Neural cell (in vitro differentiated cells): ENCODE results near the gene OR2S2.

Experiments used
- EP300 ChIP-seq: fragments of 450-650 bp; conservative IDR thresholded peaks from 2 replicates; pipeline ENCODE4 v1.6.1; 2014; ENCODE audit warnings: antibody characterized with exemption, mild to moderate bottlenecking, moderate library complexity; ENCODE audit not compliant: poor library complexity, severe bottlenecking
- EZH2 ChIP-seq: fragments of 200-600, 300-800 bp; shearing (Covaris generic), sonication (generic); IDR thresholded peaks from 2 replicates; pipeline ENCODE4 v1.6.1; 2014; ENCODE audit warnings: antibody characterized with exemption, low read length, borderline replicate concordance, mild to moderate bottlenecking; ENCODE audit not compliant: insufficient read depth, poor library complexity, severe bottlenecking
- POLR2AphosphoS5 ChIP-seq: IDR thresholded peaks from 2 replicates; pipeline ENCODE4 v1.6.1; 2012
- TF ChIP-seq, protein P1 (sequence below): fragments of 450-650 bp; IDR thresholded peaks from 2 replicates; pipeline ENCODE4 v1.5.1; 2014; ENCODE audit warnings: antibody characterized with exemption, mild to moderate bottlenecking, moderate library complexity; ENCODE audit not compliant: poor library complexity, severe bottlenecking

DNA sequence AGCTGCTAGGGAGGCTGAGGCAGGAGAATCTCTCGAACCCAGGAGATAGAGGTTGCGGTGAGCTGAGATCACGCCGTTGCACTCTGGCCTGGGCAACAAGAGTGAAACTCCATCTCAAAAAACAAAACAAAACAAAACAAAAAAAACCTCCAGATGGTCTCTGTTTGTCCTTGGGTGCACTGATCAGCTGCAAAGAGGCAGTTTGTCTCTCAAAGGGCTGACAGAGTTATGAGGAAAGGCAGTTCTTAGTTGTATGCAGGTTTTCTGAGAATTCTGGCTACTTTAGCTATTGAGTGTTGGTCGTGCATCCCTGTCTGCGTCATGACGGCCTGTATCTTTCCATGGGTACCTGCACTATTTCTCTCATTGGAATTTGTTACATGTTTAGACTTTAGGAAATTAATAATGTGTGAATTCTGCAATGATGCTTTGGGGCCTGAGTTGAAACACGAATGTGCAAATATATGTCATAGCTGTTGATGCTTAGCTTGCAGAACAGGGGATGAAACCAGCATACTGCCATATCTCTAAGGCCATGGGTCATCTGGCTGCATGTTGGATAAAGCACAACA, 18.2 kb downstream of the OR2S2 start:
- TF ChIP-seq POLR2AphosphoS5 (no peak), EZH2 (no peak), EP300 (no peak)
- TF ChIP-seq, protein P1, sequence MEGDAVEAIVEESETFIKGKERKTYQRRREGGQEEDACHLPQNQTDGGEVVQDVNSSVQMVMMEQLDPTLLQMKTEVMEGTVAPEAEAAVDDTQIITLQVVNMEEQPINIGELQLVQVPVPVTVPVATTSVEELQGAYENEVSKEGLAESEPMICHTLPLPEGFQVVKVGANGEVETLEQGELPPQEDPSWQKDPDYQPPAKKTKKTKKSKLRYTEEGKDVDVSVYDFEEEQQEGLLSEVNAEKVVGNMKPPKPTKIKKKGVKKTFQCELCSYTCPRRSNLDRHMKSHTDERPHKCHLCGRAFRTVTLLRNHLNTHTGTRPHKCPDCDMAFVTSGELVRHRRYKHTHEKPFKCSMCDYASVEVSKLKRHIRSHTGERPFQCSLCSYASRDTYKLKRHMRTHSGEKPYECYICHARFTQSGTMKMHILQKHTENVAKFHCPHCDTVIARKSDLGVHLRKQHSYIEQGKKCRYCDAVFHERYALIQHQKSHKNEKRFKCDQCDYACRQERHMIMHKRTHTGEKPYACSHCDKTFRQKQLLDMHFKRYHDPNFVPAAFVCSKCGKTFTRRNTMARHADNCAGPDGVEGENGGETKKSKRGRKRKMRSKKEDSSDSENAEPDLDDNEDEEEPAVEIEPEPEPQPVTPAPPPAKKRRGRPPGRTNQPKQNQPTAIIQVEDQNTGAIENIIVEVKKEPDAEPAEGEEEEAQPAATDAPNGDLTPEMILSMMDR: no peak
